CD4-positive, alpha-beta T cell treated with Interleukin-6 at 100 ng/mL for 8 hours (primary cell): ENCODE measurements around the gene PIAS1.
"Not testable (repeated sequence)": the region's sequence is repeated elsewhere in the genome, so short reads cannot be mapped to it uniquely, and the experiment has no call there.

Source experiments
- DNase-seq: peaks from one replicate; pipeline ENCODE4 v3.0.0-alpha.2; 2020; ENCODE audit warnings: mixed read lengths, low spot score

PIAS1 gene

GRCh38 chr15:68183616-68184315 is 129.7 kb downstream of the PIAS1 start:
- DNase-seq = no peak

- no peak for DNase-seq
Observed at GRCh38 chr15:68184616-68185480, 130.7 kb downstream of the PIAS1 start.

GRCh38 chr15:68186671-68187397 is 132.7 kb downstream of the PIAS1 start:
- no peak for DNase-seq

GRCh38 chr15:68187559-68187958 is 133.4 kb downstream of the PIAS1 start:
- DNase-seq = no peak

GRCh38 chr15:68188647-68189046 is 134.5 kb downstream of the PIAS1 start:
- no peak for DNase-seq

GRCh38 chr15:68190048-68190447 is 135.9 kb downstream of the PIAS1 start:
- no peak for DNase-seq

DNA sequence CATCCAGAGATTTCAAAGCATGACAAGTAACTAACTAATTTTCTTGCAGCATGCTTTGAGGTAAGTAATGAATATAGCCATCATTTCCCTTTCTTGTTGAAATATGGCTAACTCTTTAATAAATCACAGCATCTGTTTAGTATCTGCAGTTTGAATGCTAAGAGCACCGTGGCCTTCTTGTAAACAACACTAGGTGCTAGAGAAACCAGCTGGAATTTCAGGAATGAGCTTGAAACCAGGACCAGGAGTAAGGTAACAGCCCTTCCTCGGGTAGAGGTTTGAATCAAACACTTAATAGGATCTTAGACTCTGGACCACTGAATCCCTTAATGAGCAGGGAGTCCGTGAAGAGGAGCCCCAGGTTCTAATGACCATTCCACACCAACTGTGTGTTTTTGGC is 137.4 kb downstream of the PIAS1 start:
- DNase-seq = no peak

DNA sequence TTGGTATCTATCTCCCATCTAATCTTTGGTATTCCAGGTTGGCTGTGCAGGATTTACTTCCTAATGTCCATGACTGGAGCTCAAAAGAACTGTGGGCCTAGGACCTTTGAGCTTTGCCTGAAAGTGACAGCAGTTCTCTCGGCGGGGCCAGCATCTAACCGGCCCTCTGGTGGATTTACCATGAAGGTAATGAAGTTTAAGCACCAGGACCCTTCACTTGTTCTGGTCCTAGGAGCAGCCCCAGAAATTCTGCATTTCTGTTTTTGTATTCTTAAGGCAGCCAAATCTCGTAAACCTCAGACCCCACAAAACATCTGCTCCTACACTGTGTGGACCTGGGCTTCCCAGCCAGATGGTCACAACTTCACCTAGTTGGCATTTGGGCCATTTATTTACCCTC is 138.0 kb downstream of the PIAS1 start:
- no peak for DNase-seq

- DNase-seq = no peak
Observed at GRCh38 chr15:68192804-68193486, 138.8 kb downstream of the PIAS1 start.

- DNase-seq = no peak
Observed at GRCh38 chr15:68195336-68196112, 141.4 kb downstream of the PIAS1 start.

DNA sequence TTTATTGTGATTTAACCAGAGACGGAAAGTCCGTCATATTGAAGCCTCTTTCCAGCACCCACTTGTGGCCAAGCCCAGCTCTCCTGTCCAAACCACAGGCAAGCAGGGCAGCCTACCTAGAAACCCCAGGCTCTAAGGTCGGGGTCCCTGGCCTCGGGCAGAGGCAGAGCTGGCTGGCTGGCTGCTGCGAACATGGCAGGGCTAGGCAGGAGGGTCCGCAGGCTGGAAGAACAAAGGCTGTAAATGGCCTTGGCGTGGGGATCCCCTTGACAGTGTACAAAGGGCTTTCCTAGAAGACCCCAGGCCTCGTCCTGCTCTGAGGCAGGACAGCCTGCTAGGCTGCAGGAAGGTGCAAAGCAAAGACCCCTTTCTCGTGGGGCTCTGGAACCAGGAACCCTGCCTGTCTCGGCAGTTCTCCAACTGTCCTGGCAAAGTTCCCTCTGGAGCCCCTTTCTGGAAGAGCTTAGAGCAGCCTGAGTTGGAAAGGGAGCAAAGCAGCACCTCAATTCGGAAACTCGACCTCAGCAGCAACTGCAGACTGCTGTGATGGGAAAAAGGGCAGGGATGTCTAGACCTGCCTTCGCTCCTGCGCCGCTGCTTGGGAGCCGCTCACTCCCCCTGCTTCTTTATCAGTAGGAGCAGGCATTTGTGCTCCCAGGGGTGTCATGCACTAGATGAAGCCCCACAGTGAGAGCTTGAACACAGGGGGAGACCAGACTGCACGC is 142.5 kb downstream of the PIAS1 start:
- no peak for DNase-seq

DNA sequence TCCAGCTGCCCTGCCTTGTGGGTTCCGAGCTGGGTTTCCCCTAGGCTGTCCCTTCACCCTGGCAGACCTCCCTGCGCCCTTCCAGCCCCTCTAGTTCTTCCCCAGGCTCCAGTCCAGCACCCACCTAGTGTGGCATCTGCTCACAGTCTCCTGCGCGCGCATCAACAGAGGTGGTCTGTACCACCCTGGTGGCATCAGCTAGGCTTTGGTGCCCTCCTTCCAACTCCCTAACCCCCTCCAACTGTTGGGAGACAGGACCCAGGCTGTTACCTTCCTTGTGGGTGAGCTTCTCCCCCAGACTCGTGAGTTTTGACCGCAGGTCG is 143.0 kb downstream of the PIAS1 start:
- no peak for DNase-seq

DNA sequence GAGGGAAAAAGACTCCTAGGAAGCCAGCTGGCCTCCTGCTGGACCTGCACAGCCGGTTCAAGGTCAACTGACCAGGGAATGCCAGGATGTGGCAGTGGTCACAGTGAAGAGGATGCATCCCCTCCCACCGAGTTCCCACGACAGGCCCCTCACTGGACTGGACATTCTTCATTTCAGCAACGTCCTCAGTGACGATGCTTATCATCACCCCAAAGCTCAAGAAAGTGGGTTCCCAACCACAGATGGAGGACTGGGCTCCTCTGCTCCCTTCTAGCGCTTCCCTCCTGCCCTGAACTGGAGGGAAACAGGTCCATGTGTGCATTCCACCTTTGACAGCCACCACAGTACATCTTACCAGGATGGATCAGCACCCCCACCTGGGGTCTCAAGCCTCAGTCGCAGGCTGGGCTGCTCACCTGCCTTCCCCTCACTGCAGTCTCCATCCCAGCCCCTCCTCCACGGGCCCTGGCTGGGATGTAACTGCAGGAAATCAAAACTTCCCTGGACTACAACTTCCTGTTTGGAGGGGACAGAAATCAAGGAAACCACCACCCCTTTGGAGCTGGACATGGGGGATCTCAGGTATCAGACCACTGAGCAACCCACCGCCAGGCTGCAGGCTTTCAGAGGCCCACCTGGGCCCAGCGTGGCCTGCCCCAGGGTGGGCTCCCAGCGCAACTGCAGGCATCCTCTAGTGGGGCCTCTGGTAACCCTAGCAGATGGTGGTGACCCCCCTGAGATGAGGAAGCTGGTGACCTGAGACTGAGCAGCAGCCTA is 143.7 kb downstream of the PIAS1 start:
- no peak for DNase-seq

- DNase-seq = no peak
Observed at GRCh38 chr15:68199340-68199739, 145.2 kb downstream of the PIAS1 start.

- DNase-seq = no peak
Observed at GRCh38 chr15:68200016-68200861, 146.1 kb downstream of the PIAS1 start.

GRCh38 chr15:68201153-68201878 is 147.2 kb downstream of the PIAS1 start:
- DNase-seq = no peak

- DNase-seq = no peak
Observed at GRCh38 chr15:68201879-68202261, 147.8 kb downstream of the PIAS1 start.

GRCh38 chr15:68202994-68203393 is 148.9 kb downstream of the PIAS1 start:
- DNase-seq = not testable (repeated sequence)
